Nephron progenitor cell (in vitro differentiated cells): Measurements from ENCODE around the gene HOXA13.

Experiments used
- DNase-seq: peaks from one replicate; pipeline ENCODE4 v3.0.0; 2021
- H3K27ac Mint-ChIP-seq: 2 replicates; pipeline ENCODE4 v1.8.0; 2021; ENCODE audit warnings: mild to moderate bottlenecking, moderate library complexity, mixed read lengths
- H3K27me3 Mint-ChIP-seq: 2 replicates; pipeline ENCODE4 v1.8.0; 2021; ENCODE audit warnings: mild to moderate bottlenecking, low read depth, mixed read lengths; ENCODE audit not compliant: poor library complexity
- H3K36me3 Mint-ChIP-seq: 2 replicates; pipeline ENCODE4 v1.8.0; 2021; ENCODE audit warnings: low read depth, mixed read lengths
- H3K4me1 Mint-ChIP-seq: 2 replicates; pipeline ENCODE4 v1.8.0; 2021; ENCODE audit warnings: mixed read lengths
- H3K4me3 Mint-ChIP-seq: 2 replicates; pipeline ENCODE4 v1.8.0; 2021; ENCODE audit warnings: mild to moderate bottlenecking, moderate library complexity, mixed read lengths
- H3K9me3 Mint-ChIP-seq: 2 replicates; pipeline ENCODE4 v1.8.0; 2021; ENCODE audit warnings: mild to moderate bottlenecking, moderate library complexity, mixed read lengths
- CTCF ChIP-seq: fragments of 200-600 bp; sonication (generic); IDR thresholded peaks from 2 replicates; pipeline ENCODE4 v1.5.0; 2021; ENCODE audit warnings: antibody characterized with exemption

The HOXA13 gene

GRCh38 chr7:27210441-27211083, 10.7 kb upstream of the HOXA13 start:
- Mint-ChIP-seq H3K27ac (no peak overlapping the region), H3K4me1 (peaks cover 16% of the 10 kb centered on the region), H3K4me3 (peak overlapping the region; percentile 68), H3K36me3 (no peaks in the 10 kb centered on the region), H3K9me3 (no peaks in the 10 kb centered on the region), H3K27me3 (peaks cover 100% of the 10 kb centered on the region)
- peak; percentile 86 for TF ChIP-seq CTCF
- peak; percentile 79 for DNase-seq

GRCh38 chr7:27209933-27210440, 10.1 kb upstream of the HOXA13 start:
- H3K27me3 Mint-ChIP-seq, result peaks cover 100% of the 10 kb centered on the region
- peaks cover 21% of the 10 kb centered on the region for H3K4me1 Mint-ChIP-seq
- no peaks in the 10 kb centered on the region for H3K9me3 Mint-ChIP-seq
- no peak for TF ChIP-seq CTCF
- no peaks in the 10 kb centered on the region for H3K36me3 Mint-ChIP-seq
- H3K4me3 Mint-ChIP-seq, result peak overlapping the region; percentile 68
- no peak for DNase-seq
- no peak overlapping the region for H3K27ac Mint-ChIP-seq

- Mint-ChIP-seq H3K4me3 (no peak overlapping the region), H3K36me3 (no peaks in the 10 kb centered on the region), H3K9me3 (no peaks in the 10 kb centered on the region), H3K27ac (no peak overlapping the region), H3K27me3 (peaks cover 100% of the 10 kb centered on the region), H3K4me1 (peaks cover 25% of the 10 kb centered on the region)
- no peak for DNase-seq
- TF ChIP-seq CTCF, result no peak
These were observed 9.1 kb upstream of the HOXA13 start for GRCh38 chr7:27208998-27209397.

- Mint-ChIP-seq H3K4me3 (no peak overlapping the region), H3K9me3 (no peaks in the 10 kb centered on the region), H3K27me3 (peaks cover 100% of the 10 kb centered on the region), H3K36me3 (no peaks in the 10 kb centered on the region), H3K27ac (no peak overlapping the region), H3K4me1 (peaks cover 25% of the 10 kb centered on the region)
- no peak for DNase-seq
- TF ChIP-seq CTCF, result no peak
These were observed 7.6 kb upstream of the HOXA13 start for GRCh38 chr7:27207348-27207985.

- TF ChIP-seq CTCF, result no peak
- H3K9me3 Mint-ChIP-seq, result no peaks in the 10 kb centered on the region
- peak overlapping the region; percentile 57 for H3K4me3 Mint-ChIP-seq
- no peak for DNase-seq
- peaks cover 100% of the 10 kb centered on the region for H3K27me3 Mint-ChIP-seq
- H3K27ac Mint-ChIP-seq, result no peak overlapping the region
- H3K4me1 Mint-ChIP-seq, result peaks cover 29% of the 10 kb centered on the region
- H3K36me3 Mint-ChIP-seq, result no peaks in the 10 kb centered on the region
These were observed 5.7 kb upstream of the HOXA13 start for GRCh38 chr7:27205325-27206280.
